C4-2B (cell line): ENCODE results near the gene DNAJC21.

ENCODE experiments used
- H3K27ac ChIP-seq: fragments of 450-650 bp; 2 replicates; pipeline ENCODE4 v1.5.1; 2017
- ZFX ChIP-seq: fragments of 450-650 bp; IDR thresholded peaks from 2 replicates; pipeline ENCODE4 v1.6.1; 2017
- TF ChIP-seq, protein P1 (sequence below): fragments of 450-650 bp; conservative IDR thresholded peaks from 2 replicates; pipeline ENCODE4 v1.5.1; 2017; ENCODE audit warnings: mild to moderate bottlenecking

The DNAJC21 gene

DNA sequence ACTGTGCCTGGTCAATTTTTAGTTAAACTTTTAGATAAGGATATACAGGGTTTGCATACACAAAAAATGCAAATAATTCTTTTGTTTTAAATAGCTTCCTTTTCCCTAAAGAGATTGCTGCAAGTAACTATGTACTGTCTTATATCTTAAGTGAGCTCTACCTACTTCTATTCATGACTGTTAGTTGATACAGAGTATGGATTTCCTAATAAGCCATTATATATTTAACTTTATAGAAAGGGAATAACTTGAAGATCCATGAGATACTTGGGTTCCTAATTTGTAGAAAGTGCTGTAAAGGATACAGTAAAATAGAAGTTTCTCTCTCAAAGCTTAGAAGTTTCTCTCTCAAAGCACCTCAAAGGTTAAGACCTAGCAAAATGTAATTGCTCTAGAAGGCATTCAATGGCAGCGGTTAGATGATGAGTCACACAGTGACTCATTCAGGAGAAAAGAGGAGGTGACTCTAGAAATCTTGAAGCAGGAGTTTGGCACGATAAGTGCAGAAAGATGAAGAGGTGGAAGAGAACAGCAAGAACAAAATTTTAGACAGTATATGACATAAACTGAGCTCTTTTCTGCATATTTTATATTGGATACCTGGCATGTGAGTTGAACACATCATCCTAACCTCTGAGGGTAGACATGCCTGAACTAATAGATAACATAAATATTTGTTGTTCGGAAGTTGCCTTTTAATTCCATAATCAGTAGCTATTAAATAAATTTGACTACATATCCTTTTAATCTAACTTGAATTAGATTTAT, 5.5 kb upstream of the DNAJC21 start:
- no peak for TF ChIP-seq ZFX
- TF ChIP-seq, protein P1, sequence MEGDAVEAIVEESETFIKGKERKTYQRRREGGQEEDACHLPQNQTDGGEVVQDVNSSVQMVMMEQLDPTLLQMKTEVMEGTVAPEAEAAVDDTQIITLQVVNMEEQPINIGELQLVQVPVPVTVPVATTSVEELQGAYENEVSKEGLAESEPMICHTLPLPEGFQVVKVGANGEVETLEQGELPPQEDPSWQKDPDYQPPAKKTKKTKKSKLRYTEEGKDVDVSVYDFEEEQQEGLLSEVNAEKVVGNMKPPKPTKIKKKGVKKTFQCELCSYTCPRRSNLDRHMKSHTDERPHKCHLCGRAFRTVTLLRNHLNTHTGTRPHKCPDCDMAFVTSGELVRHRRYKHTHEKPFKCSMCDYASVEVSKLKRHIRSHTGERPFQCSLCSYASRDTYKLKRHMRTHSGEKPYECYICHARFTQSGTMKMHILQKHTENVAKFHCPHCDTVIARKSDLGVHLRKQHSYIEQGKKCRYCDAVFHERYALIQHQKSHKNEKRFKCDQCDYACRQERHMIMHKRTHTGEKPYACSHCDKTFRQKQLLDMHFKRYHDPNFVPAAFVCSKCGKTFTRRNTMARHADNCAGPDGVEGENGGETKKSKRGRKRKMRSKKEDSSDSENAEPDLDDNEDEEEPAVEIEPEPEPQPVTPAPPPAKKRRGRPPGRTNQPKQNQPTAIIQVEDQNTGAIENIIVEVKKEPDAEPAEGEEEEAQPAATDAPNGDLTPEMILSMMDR = no peak
- H3K27ac ChIP-seq = no peak overlapping the region

DNA sequence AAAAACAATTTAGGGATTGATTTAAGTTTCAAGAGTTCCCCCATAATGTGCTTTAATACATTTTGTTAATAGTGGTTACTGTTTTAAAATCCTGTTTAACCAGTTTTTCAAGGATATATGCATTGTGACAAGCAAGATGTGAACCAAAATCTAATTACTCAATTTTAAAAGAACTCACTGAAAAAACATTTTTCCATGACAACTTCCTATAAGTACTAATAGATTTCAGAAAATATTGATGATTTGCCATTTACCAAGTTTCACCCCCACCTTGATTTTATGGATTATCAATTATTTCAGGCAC, 4.9 kb upstream of the DNAJC21 start:
- no peak overlapping the region for H3K27ac ChIP-seq

GRCh38 chr5:34926318-34926888, 3.0 kb upstream of the DNAJC21 start:
- TF ChIP-seq, protein P1 = no peak
- H3K27ac ChIP-seq = no peak overlapping the region

More for the DNA sequence above, 4.9 kb upstream of the DNAJC21 start:
- TF ChIP-seq, protein P1 = no peak
- TF ChIP-seq ZFX = no peak

- TF ChIP-seq ZFX = no peak
- TF ChIP-seq, protein P1 = no peak
- no peak overlapping the region for H3K27ac ChIP-seq
These were observed 1.6 kb upstream of the DNAJC21 start for GRCh38 chr5:34927785-34928184.

DNA sequence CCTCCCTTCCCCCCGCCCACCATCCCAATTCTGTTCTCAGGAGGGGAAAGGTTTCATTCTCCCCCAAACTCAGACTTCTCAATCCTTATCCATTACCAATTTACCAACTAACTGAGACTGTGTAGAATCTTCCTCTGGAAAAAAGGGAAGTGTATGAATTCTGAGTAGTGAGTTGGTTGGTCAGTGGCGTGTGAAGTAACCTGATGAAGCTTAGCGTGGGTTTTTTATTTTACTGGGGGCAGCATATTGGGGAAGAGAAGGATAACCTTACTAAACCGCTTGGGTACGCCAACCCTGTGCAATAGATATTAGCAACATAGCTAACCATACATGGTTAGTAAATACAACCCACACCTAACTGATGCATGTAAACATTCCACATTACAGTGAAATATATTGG, 1.1 kb upstream of the DNAJC21 start:
- TF ChIP-seq ZFX = no peak
- TF ChIP-seq, protein P1 = no peak
- H3K27ac ChIP-seq = no peak overlapping the region

DNA sequence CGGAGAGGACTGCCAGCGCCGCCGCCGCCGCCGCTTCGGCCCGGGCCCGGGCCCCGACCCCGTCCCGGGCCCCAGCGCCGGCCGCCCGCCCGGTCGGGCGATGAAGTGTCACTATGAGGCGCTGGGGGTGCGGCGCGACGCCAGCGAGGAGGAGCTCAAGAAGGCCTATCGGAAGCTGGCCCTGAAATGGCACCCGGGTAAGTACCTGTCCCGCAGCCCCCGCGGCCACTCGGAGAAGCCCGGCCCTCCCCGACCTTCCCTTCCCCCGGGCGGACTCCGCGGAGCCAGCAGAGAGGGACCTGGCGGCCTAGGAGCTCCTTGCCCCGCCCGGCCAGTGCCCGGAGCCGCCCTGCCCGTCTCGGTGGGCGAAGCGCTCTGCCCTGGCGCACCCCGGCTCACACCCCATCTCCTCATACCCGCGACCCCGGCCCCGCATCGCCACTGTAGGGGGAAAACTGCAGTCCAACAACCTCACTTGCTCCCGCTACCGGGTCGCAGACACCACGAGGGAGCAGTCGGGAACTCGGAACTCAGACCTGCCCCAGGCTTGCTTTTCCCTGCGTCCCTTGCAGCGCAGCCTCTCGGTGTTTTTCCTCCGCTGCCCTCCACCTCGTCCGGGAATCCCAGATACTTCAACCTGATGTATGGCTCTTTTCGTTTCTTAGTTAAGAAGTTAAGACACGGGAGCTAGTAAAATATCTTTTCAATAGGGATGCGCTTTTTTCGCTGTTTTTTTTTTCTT, 532 bp downstream of the DNAJC21 start:
- peak; percentile 72 for TF ChIP-seq ZFX
- TF ChIP-seq, protein P1 = peak; percentile 5; the same call in 1 of the 2 replicates
- H3K27ac ChIP-seq = peak overlapping the region; percentile 99

GRCh38 chr5:34930462-34930844, 1.1 kb downstream of the DNAJC21 start:
- TF ChIP-seq ZFX = no peak
- TF ChIP-seq, protein P1 = no peak
- peak overlapping the region; percentile 99 for H3K27ac ChIP-seq
